Heart left ventricle (tissue), 13 donors: ENCODE data around the gene IL4R.

Experiments used
- POLR2A ChIP-seq, 2 donors: fragments of 450-650 bp; IDR thresholded peaks; one replicate each; pipeline ENCODE4 v1.6.1; 2017; ENCODE audit warnings: antibody characterized with exemption in 2 of 2, mild to moderate bottlenecking in 2 of 2, moderate library complexity in 2 of 2
- TF ChIP-seq, protein P1 (sequence below), 12 donors: fragments of 200-600 bp; sonication (generic) in 4 of 12; IDR thresholded peaks; one replicate each; pipeline versions ENCODE4 v1.5.0 to v1.8.0; 2018 to 2022; ENCODE audit warnings: antibody characterized with exemption in 12 of 12, mild to moderate bottlenecking in 5 of 12
- donor health status: ischemic (EF 13 %, LVEDD 7.1; RV severe dilation, severe dysfunction).
- donor health status: DM: no; HTN: yes; CAD: no.
- donor health status: DM: no; HTN: no; CAD: no.
- donor health status: ischemic (EF 25% LVEDD 6.9; RV normal size, moderate dysfunction).
- donor health status: ischemic (EF 25% LVEDD 5.7; RV mildly dilated, moderate dysfunction).
- donor health status: ischemic (EF 35%, LVEDD 5.7; RV mildly dilated, moderate dysfunction).
- donor health status: nonischemic (EF 11% LVEDD 7.7; RV severe dilation, severe dysfunction).
- donor health status: DM: yes; HTN: yes; CAD: no.
- donor health status: PGD.
- donor health status: ischemic (EF 29% LVEDD 5.4; RV normal size, mild dysfunction).
- donor health status: nonischemic (EF 23%, LVEDD 6.1; RV moderate dilation, normal function).

DNA sequence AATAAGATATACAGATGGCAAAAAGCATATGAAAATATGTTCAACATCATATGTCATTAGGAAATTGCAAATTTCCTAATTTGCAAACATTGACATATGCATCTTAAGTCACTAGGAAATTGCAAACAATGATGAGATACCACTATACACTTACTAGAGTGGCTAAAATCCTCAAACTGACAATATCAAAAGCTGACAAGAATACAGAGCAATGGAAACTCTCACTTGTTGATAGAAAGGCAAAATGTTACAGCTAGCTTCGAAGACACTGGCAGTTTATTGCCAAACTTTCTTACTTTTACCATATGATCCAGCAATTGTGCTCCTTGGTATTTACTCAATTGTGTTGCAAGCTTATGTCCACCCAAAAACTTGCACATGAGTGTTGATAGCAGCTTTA, 5.0 kb upstream of the IL4R start:
- TF ChIP-seq, protein P1, sequence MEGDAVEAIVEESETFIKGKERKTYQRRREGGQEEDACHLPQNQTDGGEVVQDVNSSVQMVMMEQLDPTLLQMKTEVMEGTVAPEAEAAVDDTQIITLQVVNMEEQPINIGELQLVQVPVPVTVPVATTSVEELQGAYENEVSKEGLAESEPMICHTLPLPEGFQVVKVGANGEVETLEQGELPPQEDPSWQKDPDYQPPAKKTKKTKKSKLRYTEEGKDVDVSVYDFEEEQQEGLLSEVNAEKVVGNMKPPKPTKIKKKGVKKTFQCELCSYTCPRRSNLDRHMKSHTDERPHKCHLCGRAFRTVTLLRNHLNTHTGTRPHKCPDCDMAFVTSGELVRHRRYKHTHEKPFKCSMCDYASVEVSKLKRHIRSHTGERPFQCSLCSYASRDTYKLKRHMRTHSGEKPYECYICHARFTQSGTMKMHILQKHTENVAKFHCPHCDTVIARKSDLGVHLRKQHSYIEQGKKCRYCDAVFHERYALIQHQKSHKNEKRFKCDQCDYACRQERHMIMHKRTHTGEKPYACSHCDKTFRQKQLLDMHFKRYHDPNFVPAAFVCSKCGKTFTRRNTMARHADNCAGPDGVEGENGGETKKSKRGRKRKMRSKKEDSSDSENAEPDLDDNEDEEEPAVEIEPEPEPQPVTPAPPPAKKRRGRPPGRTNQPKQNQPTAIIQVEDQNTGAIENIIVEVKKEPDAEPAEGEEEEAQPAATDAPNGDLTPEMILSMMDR (IDR thresholded peaks at IDR 0.05), result no peak
- no peak for TF ChIP-seq POLR2A (IDR thresholded peaks at IDR 0.05)
